ENCODE data around the gene C2CD2L.

GRCh38 chr11:119108857-119109221, 1.7 kb downstream of the C2CD2L start:
- TF ChIP-seq RFX5 (IDR thresholded peaks at IDR 0.05; ENCODE audit: low read depth, low read length), result no peak
- TF ChIP-seq, protein P1, sequence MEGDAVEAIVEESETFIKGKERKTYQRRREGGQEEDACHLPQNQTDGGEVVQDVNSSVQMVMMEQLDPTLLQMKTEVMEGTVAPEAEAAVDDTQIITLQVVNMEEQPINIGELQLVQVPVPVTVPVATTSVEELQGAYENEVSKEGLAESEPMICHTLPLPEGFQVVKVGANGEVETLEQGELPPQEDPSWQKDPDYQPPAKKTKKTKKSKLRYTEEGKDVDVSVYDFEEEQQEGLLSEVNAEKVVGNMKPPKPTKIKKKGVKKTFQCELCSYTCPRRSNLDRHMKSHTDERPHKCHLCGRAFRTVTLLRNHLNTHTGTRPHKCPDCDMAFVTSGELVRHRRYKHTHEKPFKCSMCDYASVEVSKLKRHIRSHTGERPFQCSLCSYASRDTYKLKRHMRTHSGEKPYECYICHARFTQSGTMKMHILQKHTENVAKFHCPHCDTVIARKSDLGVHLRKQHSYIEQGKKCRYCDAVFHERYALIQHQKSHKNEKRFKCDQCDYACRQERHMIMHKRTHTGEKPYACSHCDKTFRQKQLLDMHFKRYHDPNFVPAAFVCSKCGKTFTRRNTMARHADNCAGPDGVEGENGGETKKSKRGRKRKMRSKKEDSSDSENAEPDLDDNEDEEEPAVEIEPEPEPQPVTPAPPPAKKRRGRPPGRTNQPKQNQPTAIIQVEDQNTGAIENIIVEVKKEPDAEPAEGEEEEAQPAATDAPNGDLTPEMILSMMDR (conservative IDR thresholded peaks at IDR 0.05; ENCODE audit: low read depth, low read length), result no peak
